ENCODE data around the gene FUZ.
A peak's percentile ranks its signal among the peaks of the same experiment; 100 is the strongest.

FUZ gene

GRCh38 chr19:49776371-49776764, 36.7 kb downstream of the FUZ start:
- no peak for DNase-seq

DNA sequence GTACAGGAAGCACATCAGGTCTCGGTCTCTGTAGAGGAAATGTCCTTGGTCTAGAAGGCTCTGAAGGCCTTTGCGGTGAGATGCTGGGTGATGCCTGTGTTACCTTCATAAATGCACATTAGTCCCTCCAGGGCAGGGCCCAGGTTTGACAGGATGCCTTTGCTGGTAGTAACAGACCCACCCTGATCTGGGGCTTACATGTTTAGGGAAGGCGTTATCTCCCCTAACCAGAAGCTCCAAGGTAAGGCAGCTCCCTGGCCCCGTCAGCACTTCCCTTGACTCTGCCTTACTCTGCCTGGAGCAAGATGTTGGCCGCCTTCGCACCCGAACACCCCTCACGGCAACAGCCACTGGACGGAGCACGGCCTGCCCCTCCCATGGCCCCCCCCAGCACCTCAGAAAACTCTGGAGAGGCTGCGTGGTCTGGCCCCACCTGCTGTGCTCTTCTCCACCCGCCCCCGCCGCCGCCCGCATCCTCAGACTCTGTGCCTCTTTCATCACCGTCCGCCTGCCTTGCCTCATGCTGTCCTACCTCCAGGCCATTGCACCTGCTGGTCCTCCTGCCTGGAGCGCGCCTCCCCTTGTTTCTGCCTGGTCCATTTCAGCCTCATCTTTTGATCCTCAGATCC, 37.2 kb downstream of the FUZ start:
- no peak for DNase-seq

DNA sequence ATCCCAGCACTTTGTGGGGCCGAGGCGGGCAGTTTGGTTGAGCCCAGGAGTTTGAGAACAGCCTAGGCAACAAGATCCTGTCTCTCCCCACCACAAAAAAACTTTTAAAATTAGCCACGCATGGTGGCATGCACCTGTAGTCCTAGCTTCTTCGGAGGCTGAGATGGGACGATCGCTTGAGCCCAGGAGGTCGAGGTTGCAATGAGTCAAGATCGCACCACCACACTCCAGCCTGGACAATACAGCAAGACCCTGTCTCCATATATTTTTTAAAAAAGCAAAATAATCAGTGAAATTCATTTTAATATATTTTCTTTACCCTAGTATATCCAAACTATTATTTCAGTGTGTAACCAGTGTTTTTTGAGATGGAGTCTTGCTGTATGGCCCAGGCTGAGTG, 38.1 kb downstream of the FUZ start:
- DNase-seq, result no peak

- DNase-seq, result no peak
Observed at GRCh38 chr19:49773663-49774350, 39.3 kb downstream of the FUZ start.

- DNase-seq, result no peak
Observed at GRCh38 chr19:49772850-49773432, 40.2 kb downstream of the FUZ start.

- no peak for DNase-seq
Observed at GRCh38 chr19:49771674-49772139, 41.4 kb downstream of the FUZ start.

DNA sequence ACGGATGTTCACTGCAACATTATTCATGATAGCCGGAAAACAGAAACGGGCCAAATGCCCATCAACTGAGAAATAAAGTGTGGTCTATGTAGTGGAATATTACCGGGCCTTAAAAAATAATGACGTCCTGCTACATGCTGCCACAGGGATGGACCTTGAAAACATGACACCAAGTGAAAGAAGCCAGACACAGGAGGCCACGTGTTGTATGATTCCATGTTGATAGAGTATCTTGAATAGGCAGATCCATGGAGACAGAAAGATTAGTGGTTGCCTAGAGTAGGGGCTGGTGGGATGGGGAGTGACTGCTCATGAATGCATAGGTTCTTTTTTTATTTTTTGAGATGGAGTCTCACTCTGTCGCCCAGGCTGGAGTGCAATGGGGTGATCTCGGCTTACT, 42.6 kb downstream of the FUZ start:
- no peak for DNase-seq

GRCh38 chr19:49767967-49768581, 45.0 kb downstream of the FUZ start:
- no peak for DNase-seq

DNA sequence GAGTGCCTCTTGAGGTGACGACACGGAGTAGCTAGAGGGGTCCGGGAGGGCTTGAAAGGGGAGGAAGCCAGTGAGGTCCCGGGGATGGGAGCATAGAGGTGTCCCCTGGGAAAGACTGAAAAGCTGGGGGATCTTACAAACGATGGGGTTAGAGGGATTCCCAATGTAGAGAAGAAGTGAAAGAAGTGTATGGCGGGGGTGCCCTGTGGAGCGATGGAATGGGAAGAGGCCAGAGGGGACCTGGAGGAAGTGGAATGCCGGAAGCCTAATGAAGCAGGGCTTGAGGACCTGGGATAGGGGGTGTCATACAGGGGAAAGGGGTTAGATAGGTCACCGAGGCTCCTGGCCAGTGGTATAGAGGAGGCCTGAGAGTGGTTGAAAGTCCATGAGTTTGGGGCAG, 45.7 kb downstream of the FUZ start:
- peak; percentile 31 for DNase-seq

DNA sequence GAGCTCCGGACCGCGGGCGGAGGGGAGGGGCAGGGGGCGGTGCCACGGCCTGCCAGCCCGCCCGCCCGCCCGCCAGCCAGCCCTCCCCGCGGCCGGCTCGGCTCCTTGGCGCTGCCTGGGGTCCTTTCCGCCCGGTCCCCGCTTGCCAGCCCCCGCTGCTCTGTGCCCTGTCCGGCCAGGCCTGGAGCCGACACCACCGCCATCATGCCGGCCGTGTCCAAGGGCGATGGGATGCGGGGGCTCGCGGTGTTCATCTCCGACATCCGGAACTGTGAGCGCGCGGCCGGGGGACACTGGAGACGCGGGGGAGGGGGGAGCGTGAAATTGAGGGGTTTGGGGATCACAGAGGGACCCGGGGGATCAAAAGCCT, 46.2 kb downstream of the FUZ start, which contains the start of gene AP2A1:
Gene AP2A1, plus strand, starts transcription at position 72 of the 370 bp plus-strand sequence. Its CDS starts 133 bp downstream, at position 205.
- no peak for DNase-seq

GRCh38 chr19:49766007-49766929, 46.8 kb downstream of the FUZ start:
- DNase-seq, result peak; percentile 100

- DNase-seq, result no peak
Observed at GRCh38 chr19:49764341-49764740, 48.8 kb downstream of the FUZ start.

DNA sequence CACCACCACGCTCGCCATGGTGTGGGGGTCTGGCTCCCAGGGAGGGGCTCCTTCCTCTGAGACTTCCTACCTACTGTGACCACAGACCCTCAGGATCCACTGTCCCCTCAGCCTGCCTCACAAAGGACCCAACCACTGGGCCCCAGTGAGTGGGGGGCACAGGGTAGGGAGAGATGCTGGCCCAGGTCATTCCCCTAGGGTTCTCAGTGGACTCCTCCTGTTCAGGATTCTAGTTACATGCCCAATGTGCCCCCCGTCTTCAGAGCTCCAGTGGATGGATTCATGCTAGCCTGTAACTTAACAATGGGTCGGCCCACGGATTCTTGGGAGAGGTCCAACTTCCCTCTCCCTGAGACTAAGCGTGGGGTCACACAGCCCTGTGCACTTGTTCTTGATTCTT, 49.9 kb downstream of the FUZ start, which contains the start of gene TSKS:
Gene TSKS, minus strand, starts transcription at position 77 of the 400 bp plus-strand sequence. Its CDS starts 59 bp downstream, at position 18.
- DNase-seq, result no peak

DNA sequence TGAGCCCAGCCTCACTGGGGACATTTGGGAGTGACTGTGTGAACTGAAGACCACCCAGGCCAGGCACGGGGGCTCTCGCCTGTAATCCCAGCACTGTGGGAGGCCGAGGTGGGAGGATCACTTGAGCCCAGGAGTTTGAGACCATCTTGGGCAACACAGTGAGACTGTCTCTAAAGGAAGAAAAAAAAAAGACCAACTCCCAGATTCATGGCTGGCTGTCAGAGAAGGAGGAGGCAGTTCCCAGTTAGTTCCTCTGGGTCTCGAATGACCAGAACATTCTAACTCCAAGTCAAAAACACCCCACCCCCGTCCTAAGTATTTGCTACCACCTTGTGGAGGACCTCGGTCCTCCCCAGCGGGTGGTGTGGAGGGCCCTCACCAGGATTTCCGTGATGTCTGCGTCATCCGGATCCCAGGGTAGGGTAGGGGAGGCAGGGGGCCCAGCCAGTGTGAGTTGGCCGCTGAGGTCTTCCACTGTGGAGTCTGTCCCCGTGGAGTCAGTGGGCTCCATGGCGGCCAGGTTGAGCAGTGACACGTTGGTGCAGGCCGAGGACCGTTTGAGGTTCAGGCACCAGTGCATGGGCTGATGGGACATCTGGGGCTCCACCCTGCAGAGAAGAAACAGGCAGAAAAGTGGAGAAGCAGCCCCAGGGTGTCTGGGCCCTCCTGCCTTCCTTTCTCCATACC, 51.3 kb downstream of the FUZ start:
- peak; percentile 37 for DNase-seq

- DNase-seq, result no peak
Observed at GRCh38 chr19:49761249-49761624, 51.9 kb downstream of the FUZ start.

DNA sequence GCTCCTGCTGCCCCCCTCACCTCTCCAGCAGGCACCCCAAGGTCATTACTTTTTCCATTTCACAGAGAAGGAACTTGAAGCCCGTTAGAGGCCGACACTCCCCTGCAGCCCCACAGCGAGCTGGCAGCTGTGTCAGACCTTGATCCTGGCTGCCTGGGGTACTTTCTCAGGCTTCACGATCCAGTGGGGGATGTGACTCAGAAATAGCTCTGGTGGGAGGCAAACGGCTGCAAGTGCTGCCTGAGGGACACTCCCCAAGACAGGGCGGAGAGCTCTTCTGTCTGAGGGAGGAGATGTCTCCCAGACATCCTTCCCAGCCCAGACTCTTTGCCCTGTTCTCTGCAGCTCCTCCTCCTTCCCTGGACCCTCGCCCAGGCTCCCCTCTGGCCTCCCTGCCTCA, 54.8 kb downstream of the FUZ start:
- DNase-seq, result peak; percentile 88
